HG02973 (cell line): Measurements from ENCODE around the gene ITGB7.

ENCODE experiments used
- ATAC-seq: cut with Tn5 transposase; IDR thresholded peaks from one replicate; pipeline ENCODE4 v1.9.1; 2021; ENCODE audit warnings: moderate library complexity; ENCODE audit not compliant: unreplicated experiment

Gene ITGB7

GRCh38 chr12:53207042-53207441 lies at the start of gene ITGB7:
Gene ITGB7, minus strand, starts transcription at chr12:53207251. Its CDS starts 6,808 bp downstream, at chr12:53200443.
- peak; percentile 36 for ATAC-seq

- ATAC-seq, result no peak
Measured at GRCh38 chr12:53255996-53256395, 48.9 kb upstream of the ITGB7 start.

- ATAC-seq, result no peak
Measured at GRCh38 chr12:53254816-53255545, 47.9 kb upstream of the ITGB7 start.

- no peak for ATAC-seq
Measured at GRCh38 chr12:53253298-53253697, 46.2 kb upstream of the ITGB7 start.

GRCh38 chr12:53252349-53252916 lies 45.4 kb upstream of the ITGB7 start:
- no peak for ATAC-seq

GRCh38 chr12:53251477-53252348 lies 44.7 kb upstream of the ITGB7 start:
- peak; percentile 59 for ATAC-seq

- no peak for ATAC-seq
Measured at GRCh38 chr12:53245286-53245685, 38.2 kb upstream of the ITGB7 start.

GRCh38 chr12:53244337-53244736 lies 37.3 kb upstream of the ITGB7 start:
- ATAC-seq, result no peak

- no peak for ATAC-seq
Measured at GRCh38 chr12:53241623-53242412, 34.8 kb upstream of the ITGB7 start.

GRCh38 chr12:53239643-53240258 lies 32.7 kb upstream of the ITGB7 start:
- no peak for ATAC-seq

- no peak for ATAC-seq
Measured at GRCh38 chr12:53236443-53237111, 29.5 kb upstream of the ITGB7 start.

- no peak for ATAC-seq
Measured at GRCh38 chr12:53235742-53236442, 28.8 kb upstream of the ITGB7 start.

GRCh38 chr12:53235164-53235563 lies 28.1 kb upstream of the ITGB7 start:
- ATAC-seq, result no peak

- ATAC-seq, result no peak
Measured at GRCh38 chr12:53234271-53234914, 27.3 kb upstream of the ITGB7 start.

GRCh38 chr12:53233671-53234121 lies 26.6 kb upstream of the ITGB7 start:
- ATAC-seq, result no peak

- no peak for ATAC-seq
Measured at GRCh38 chr12:53232646-53233461, 25.8 kb upstream of the ITGB7 start.

GRCh38 chr12:53231921-53232645 lies 25.0 kb upstream of the ITGB7 start, which contains the start of gene RARG:
Gene RARG, minus strand, starts transcription at chr12:53232209. Its CDS starts 4,664 bp downstream, at chr12:53227545.
- no peak for ATAC-seq
